Stimulated activated CD4-positive, alpha-beta T cell treated with anti-CD3 and anti-CD28 coated beads, Interleukin-1b, Interleukin-23, amount 100 ng/mL, for 4 hours (primary cell): ENCODE measurements around the gene TPRKB.
"Not testable (repeated sequence)": the region's sequence is repeated elsewhere in the genome, so short reads cannot be mapped to it uniquely, and the experiment has no call there.

Experiments used
- DNase-seq, 2 donors: peaks; one replicate each; pipeline ENCODE4 v3.0.0-alpha.2; 2020; ENCODE audit warnings: low read depth in 2 of 2

Gene TPRKB

GRCh38 chr2:73736855-73737779 lies at the start of gene TPRKB:
TSS of gene TPRKB (minus strand) at chr2:73737345. CDS start at chr2:73734569, 2,776 bp downstream.
- peak; percentile 86 for DNase-seq

- DNase-seq = not testable (repeated sequence)
These were observed 46.7 kb upstream of the TPRKB start, which contains the start of gene C2orf78 for GRCh38 chr2:73783883-73784282. TSS of gene C2orf78 (plus strand) at chr2:73784183. CDS start at chr2:73784310, 127 bp downstream.

GRCh38 chr2:73783402-73783801 lies 46.3 kb upstream of the TPRKB start:
- not testable (repeated sequence) for DNase-seq

- no peak for DNase-seq
These were observed 43.1 kb upstream of the TPRKB start for GRCh38 chr2:73780237-73780582.

GRCh38 chr2:73779467-73780236 lies 42.5 kb upstream of the TPRKB start, which contains the start of gene DUSP11:
TSS of gene DUSP11 (minus strand) at chr2:73780103. CDS start at chr2:73779974, 129 bp downstream.
- DNase-seq = peak; percentile 94 to 97

GRCh38 chr2:73778867-73779466 lies 41.8 kb upstream of the TPRKB start:
- DNase-seq = not testable (repeated sequence)

- DNase-seq = no peak
These were observed 39.8 kb upstream of the TPRKB start for GRCh38 chr2:73776869-73777519.

GRCh38 chr2:73776381-73776780 lies 39.2 kb upstream of the TPRKB start:
- DNase-seq = no peak

GRCh38 chr2:73772819-73773218 lies 35.7 kb upstream of the TPRKB start:
- DNase-seq = no peak

GRCh38 chr2:73770725-73771124 lies 33.6 kb upstream of the TPRKB start:
- no peak for DNase-seq

- no peak for DNase-seq
These were observed 29.8 kb upstream of the TPRKB start for GRCh38 chr2:73766994-73767393.

- DNase-seq = no peak
These were observed 29.2 kb upstream of the TPRKB start for GRCh38 chr2:73766349-73766748.

- DNase-seq = no peak
These were observed 27.8 kb upstream of the TPRKB start for GRCh38 chr2:73764945-73765344.

GRCh38 chr2:73762571-73762970 lies 25.4 kb upstream of the TPRKB start:
- DNase-seq = no peak

- DNase-seq = no peak
These were observed 22.8 kb upstream of the TPRKB start for GRCh38 chr2:73759904-73760303.

- DNase-seq = no peak
These were observed 22.2 kb upstream of the TPRKB start for GRCh38 chr2:73759285-73759764.

GRCh38 chr2:73754332-73754731 lies 17.2 kb upstream of the TPRKB start:
- not testable (repeated sequence) for DNase-seq

- no peak for DNase-seq
These were observed 12.2 kb upstream of the TPRKB start for GRCh38 chr2:73749314-73749713.

- no peak for DNase-seq
These were observed 9.7 kb upstream of the TPRKB start for GRCh38 chr2:73746877-73747208.

- DNase-seq = no peak
These were observed 9.1 kb upstream of the TPRKB start for GRCh38 chr2:73746015-73746876.

- DNase-seq = no peak
These were observed 3.6 kb upstream of the TPRKB start for GRCh38 chr2:73740767-73741166.
